Transverse colon (tissue), 3 donors: ENCODE data around the gene GSAP.

Source experiments
- CTCF ChIP-seq, 5 experiments: fragments of 200-600 bp in 3 of 5; fragments of 450-650 bp in 2 of 5; sonication (generic) in 3 of 5; IDR thresholded peaks; 1 replicate in 2 of 5; 2 replicates in 3 of 5; pipeline ENCODE4 v1.5.1; 2016 to 2017; ENCODE audit warnings: antibody characterized with exemption in 5 of 5, inconsistent platforms in 3 of 5, mild to moderate bottlenecking in 2 of 5, moderate library complexity in 1 of 5
- EP300 ChIP-seq: sonication (generic); formaldehyde crosslinking; IDR thresholded peaks from one replicate; pipeline ENCODE4 v1.6.1; 2017; ENCODE audit warnings: antibody characterized with exemption, low read depth

GRCh38 chr7:77399816-77400215 lies 16.3 kb downstream of the GSAP start:
- TF ChIP-seq CTCF (IDR thresholded peaks at IDR 0.05) (no peak), EP300 (no peak)
